A549 (cell line): ENCODE measurements around the gene CYLD. TPM values are rescaled to one million over a fixed set of nuclear protein-coding genes. Genes with fewer than 3 reads are reported as not detected.

Experiments
- ATAC-seq, 2 experiments: fragments of 200-7000 bp in 1 of 2; fragments of >200 bp in 1 of 2; cut with Nextera tagmentation in 1 of 2; cut with Tn5 transposase in 1 of 2; 3 replicates each; pipeline versions ENCODE4 v1.8.0 to v1.9.1; 2018 to 2020; ENCODE audit warnings: mild to moderate bottlenecking in 1 of 2, moderate library complexity in 1 of 2
- CTCF ChIA-PET: fragments of 300-600 bp; sonication (Branson Sonifier 250); formaldehyde crosslinking; extraction: SDS; loops from one replicate; lab custom pipeline; 2021; ENCODE audit warnings: antibody characterized with exemption, inconsistent platforms; lab: Yijun Ruan, JAX
- POLR2A ChIA-PET: fragments of 350-600 bp; formaldehyde crosslinking; extraction: SDS; loops from one replicate; lab custom pipeline; 2021; ENCODE audit warnings: antibody characterized with exemption, inconsistent platforms; lab: Yijun Ruan, JAX
- DNase-seq, 2 experiments: peaks; one replicate each; pipeline versions ENCODE4 v3.0.0 to v3.0.0-alpha.2; 2011 to 2016; ENCODE audit warnings: low read depth in 1 of 2, low spot score in 1 of 2
- FAIRE-seq: peaks from 2 replicates; lab custom pipeline; 2011; peaks lifted over from hg19 to GRCh38; lab: Jason Lieb, UNC
- H3K27ac ChIP-seq, 2 experiments: fragments of >200 bp; sonication (Bioruptor Twin); formaldehyde crosslinking; 3 replicates each; pipeline ENCODE4 v1.5.1; 2016 to 2017
- H3K4me1 ChIP-seq: fragments of >200 bp; sonication (Bioruptor Twin); formaldehyde crosslinking; 3 replicates; pipeline ENCODE4 v1.6.1; 2016
- H3K4me2 ChIP-seq: fragments of >200 bp; sonication (Bioruptor Twin); formaldehyde crosslinking; 3 replicates; pipeline ENCODE4 v1.6.1; 2016
- H3K4me3 ChIP-seq: fragments of >200 bp; sonication (Bioruptor Twin); formaldehyde crosslinking; 3 replicates; pipeline ENCODE4 v1.5.1; 2016
- H3K9me3 ChIP-seq: fragments of >200 bp; sonication (Bioruptor Twin); formaldehyde crosslinking; 3 replicates; pipeline ENCODE4 v1.6.1; 2016
- CBX8 ChIP-seq: fragments of 200-600 bp; sonication (generic); IDR thresholded peaks from 2 replicates; pipeline ENCODE4 v1.6.1; 2016
- CEBPB ChIP-seq, 2 experiments: fragments of >200 bp in 1 of 2; sonication (Bioruptor Twin) in 1 of 2; formaldehyde crosslinking in 1 of 2; IDR thresholded peaks; 2 replicates each; pipeline ENCODE4 v1.6.1; 2012 to 2016
- CTCF ChIP-seq: fragments of >200 bp; sonication (Bioruptor Twin); formaldehyde crosslinking; IDR thresholded peaks from 3 replicates; pipeline ENCODE4 v1.5.1; 2016
- EHF ChIP-seq: fragments of 250-450 bp; sonication (Bioruptor Pico); IDR thresholded peaks from 2 replicates; pipeline ENCODE4 v1.5.0; 2020; ENCODE audit warnings: mild to moderate bottlenecking
- EHMT2 ChIP-seq: fragments of 200-600 bp; sonication (generic); IDR thresholded peaks from 2 replicates; pipeline ENCODE4 v1.6.1; 2016; ENCODE audit warnings: antibody characterized with exemption, low read depth, mild to moderate bottlenecking, moderate library complexity
- FOSB ChIP-seq: fragments of 250-450 bp; sonication (Bioruptor Pico); IDR thresholded peaks from 2 replicates; pipeline ENCODE4 v1.5.0; 2020; ENCODE audit warnings: mild to moderate bottlenecking, moderate library complexity
- FOSL2 ChIP-seq, 2 experiments: fragments of 450-650 bp in 1 of 2; fragments of >200 bp in 1 of 2; sonication (Bioruptor Twin) in 1 of 2; formaldehyde crosslinking; IDR thresholded peaks; 2 replicates each; pipeline versions ENCODE4 v1.5.0 to v1.6.1; 2016 to 2020; ENCODE audit warnings: mild to moderate bottlenecking in 1 of 2, moderate library complexity in 1 of 2
- FOXS1 ChIP-seq: fragments of 250-450 bp; sonication (Bioruptor Pico); IDR thresholded peaks from 2 replicates; pipeline ENCODE4 v1.5.0; 2020; ENCODE audit warnings: mild to moderate bottlenecking, moderate library complexity
- GATA3 ChIP-seq: IDR thresholded peaks from 2 replicates; pipeline ENCODE4 v1.6.1; 2012; ENCODE audit warnings: borderline replicate concordance
- HDAC2 ChIP-seq: fragments of 200-600 bp; sonication (generic); IDR thresholded peaks from 2 replicates; pipeline ENCODE4 v1.6.1; 2016
- HES2 ChIP-seq: fragments of >200 bp; sonication (Bioruptor Twin); formaldehyde crosslinking; IDR thresholded peaks from 2 replicates; pipeline ENCODE4 v1.6.1; 2016
- HMGXB4 ChIP-seq: fragments of 250-450 bp; sonication (Bioruptor Pico); IDR thresholded peaks from 2 replicates; pipeline ENCODE4 v1.5.0; 2021; ENCODE audit warnings: mild to moderate bottlenecking, moderate library complexity, borderline replicate concordance
- JUN ChIP-seq, 2 experiments: fragments of >200 bp; sonication (Bioruptor Twin); formaldehyde crosslinking; IDR thresholded peaks; 2 replicates in 1 of 2; 3 replicates in 1 of 2; pipeline ENCODE4 v1.6.1; 2016 to 2017
- KDM5A ChIP-seq: fragments of 200-600 bp; sonication (generic); IDR thresholded peaks from 2 replicates; pipeline ENCODE4 v1.6.1; 2016; ENCODE audit warnings: antibody characterized with exemption, mild to moderate bottlenecking
- NFE2L2 ChIP-seq: fragments of 150-350 bp; conservative IDR thresholded peaks from 2 replicates; pipeline ENCODE4 v1.6.1; 2014; ENCODE audit warnings: low read length
- NR3C1 ChIP-seq: fragments of >200 bp; sonication (Bioruptor Twin); formaldehyde crosslinking; IDR thresholded peaks from 3 replicates; pipeline ENCODE4 v1.6.1; 2017
- PHF8 ChIP-seq: fragments of 200-600 bp; sonication (generic); IDR thresholded peaks from 2 replicates; pipeline ENCODE4 v1.6.1; 2016; ENCODE audit warnings: low read depth, mild to moderate bottlenecking, antibody characterized with exemption, moderate library complexity, borderline replicate concordance
- POLR2A ChIP-seq: IDR thresholded peaks from 2 replicates; pipeline ENCODE4 v1.6.1; 2012; ENCODE audit warnings: mild to moderate bottlenecking, low read length
- POLR2AphosphoS2 ChIP-seq: conservative IDR thresholded peaks from 2 replicates; pipeline ENCODE4 v1.6.1; 2012; ENCODE audit warnings: low read length, improper control_type of control experiment, inconsistent platforms
- RARB ChIP-seq: fragments of 250-450 bp; sonication (Bioruptor Pico); IDR thresholded peaks from 2 replicates; pipeline ENCODE4 v1.8.0; 2021; ENCODE audit warnings: mild to moderate bottlenecking, moderate library complexity
- REST ChIP-seq: fragments of 200-600 bp; sonication (generic); IDR thresholded peaks from 2 replicates; pipeline ENCODE4 v1.6.1; 2016; ENCODE audit warnings: antibody characterized with exemption, mild to moderate bottlenecking, moderate library complexity
- RFX5 ChIP-seq: fragments of 450-650 bp; IDR thresholded peaks from 2 replicates; pipeline ENCODE4 v1.7.1; 2014; ENCODE audit warnings: antibody characterized with exemption, mild to moderate bottlenecking, moderate library complexity
- SREBF2 ChIP-seq: fragments of 450-650 bp; IDR thresholded peaks from 2 replicates; pipeline ENCODE4 v1.6.1; 2014; ENCODE audit warnings: mild to moderate bottlenecking, moderate library complexity
- ZC3H11A ChIP-seq: fragments of 450-650 bp; IDR thresholded peaks from 2 replicates; pipeline ENCODE4 v1.6.1; 2014; ENCODE audit warnings: antibody characterized with exemption, mild to moderate bottlenecking
- ZNF302 ChIP-seq: fragments of 250-450 bp; sonication (Bioruptor Pico); IDR thresholded peaks from 2 replicates; pipeline ENCODE4 v1.9.0; 2021; ENCODE audit warnings: inconsistent platforms, mild to moderate bottlenecking, moderate library complexity
- ZSCAN20 ChIP-seq: fragments of 250-450 bp; sonication (Bioruptor Pico); IDR thresholded peaks from 2 replicates; pipeline ENCODE4 v1.8.0; 2022; ENCODE audit warnings: mild to moderate bottlenecking, moderate library complexity
- WGBS: methylation state at CpG from one replicate; pipeline ENCODE4 v1.1.6; 2017; ENCODE audit errors: missing lambda C conversion rate; 5-methylcytosine and 5-hydroxymethylcytosine counted together
- polyA plus RNA-seq, 4 experiments: library from polyadenylated mRNA; depleted of rRNA in 3 of 4; stranded (reverse); fragments of >200 nt; fragmentation: RNase III in 1 of 4; extraction: RNeasy Plus Mini Kit Qiagen cat#74134 plus additional on column Dnase treatment in 1 of 4; gene quantifications; 2 replicates in 3 of 4; 3 replicates in 1 of 4; pipeline ENCODE4 v1.2.3, GENCODE V29; 2011 to 2017
- TF ChIP-seq, protein P1 (sequence below): IDR thresholded peaks from 2 replicates; pipeline ENCODE4 v1.6.1; 2012; ENCODE audit warnings: low read depth, borderline replicate concordance

The CYLD gene
- polyA plus RNA-seq, 2 of the 4 experiments (the other 2 are of a cell fraction), result 6.5 to 12.7 TPM

GRCh38 chr16:50751528-50751927 is 9.6 kb downstream of the CYLD start:
- no peak overlapping the region for H3K4me2 ChIP-seq
- ChIA-PET CTCF (interaction anchor here (1.1 kb wide), 1 partner anchor 55 kb away, joined by 3 read pairs; no protein-coding TSS in a partner anchor), POLR2A (no interaction called here)
- no peak for TF ChIP-seq FOSL2 (IDR thresholded peaks at IDR 0.05)
- no peak for TF ChIP-seq FOSL2 (CRISPR knock-in tag; IDR thresholded peaks at IDR 0.05)
- TF ChIP-seq EHF (CRISPR knock-in tag), result no peak
- TF ChIP-seq CEBPB (IDR thresholded peaks at IDR 0.05), result no peak
- TF ChIP-seq FOSB (CRISPR knock-in tag), result no peak
- no peak for TF ChIP-seq GATA3
- no peak for TF ChIP-seq ZNF302
- TF ChIP-seq HDAC2, result no peak
- TF ChIP-seq REST, result no peak
- TF ChIP-seq CBX8, result no peak
- no peak for TF ChIP-seq ZSCAN20 (CRISPR knock-in tag)
- no peak for TF ChIP-seq NR3C1
- TF ChIP-seq, protein P1, sequence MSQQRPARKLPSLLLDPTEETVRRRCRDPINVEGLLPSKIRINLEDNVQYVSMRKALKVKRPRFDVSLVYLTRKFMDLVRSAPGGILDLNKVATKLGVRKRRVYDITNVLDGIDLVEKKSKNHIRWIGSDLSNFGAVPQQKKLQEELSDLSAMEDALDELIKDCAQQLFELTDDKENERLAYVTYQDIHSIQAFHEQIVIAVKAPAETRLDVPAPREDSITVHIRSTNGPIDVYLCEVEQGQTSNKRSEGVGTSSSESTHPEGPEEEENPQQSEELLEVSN, result no peak
- TF ChIP-seq RFX5, result no peak
- TF ChIP-seq ZC3H11A, result no peak
- no peak overlapping the region for H3K4me3 ChIP-seq
- FAIRE-seq, result no peak
- WGBS, result 74% methylated on average over 6 of the region's 6 CpGs
- H3K4me1 ChIP-seq, result no peaks in the 10 kb centered on the region
- ATAC-seq, result no peak
- no peak for DNase-seq
- no peak overlapping the region for H3K27ac ChIP-seq
- no peaks in the 10 kb centered on the region for H3K9me3 ChIP-seq

DNA sequence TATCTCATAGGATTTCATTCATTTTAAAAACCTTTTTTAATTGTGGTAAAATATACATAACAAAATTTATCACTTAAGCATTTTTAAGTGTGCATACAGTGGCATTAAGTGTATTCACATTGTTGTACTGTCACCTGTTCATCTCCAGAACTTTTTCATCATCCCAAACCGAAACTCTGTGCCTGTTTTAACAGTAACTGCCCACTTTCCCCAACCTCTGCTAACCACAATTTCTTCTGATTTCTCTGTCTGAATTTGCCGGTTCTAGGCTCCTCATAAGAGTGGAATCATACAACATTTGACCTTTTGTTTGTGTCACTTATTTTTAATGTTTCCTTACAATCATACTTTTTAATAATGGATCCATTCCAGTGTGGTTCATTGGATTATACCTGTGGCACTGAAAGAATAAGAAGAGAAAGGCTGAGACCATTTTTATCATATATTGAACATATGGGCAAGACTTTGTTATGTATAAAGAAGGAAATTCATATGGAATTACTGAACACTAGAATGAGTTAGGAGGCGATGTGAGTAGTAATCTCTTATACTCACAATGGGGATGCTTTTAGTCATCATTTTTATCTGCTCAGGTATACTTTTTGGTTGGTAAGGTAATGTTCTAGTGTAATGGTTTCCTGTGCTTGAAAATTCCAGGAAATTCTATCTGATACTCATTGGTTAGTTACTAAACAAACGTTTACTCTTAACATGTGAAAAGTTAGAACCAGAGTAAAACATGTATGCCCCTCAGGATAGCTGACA is 10.8 kb downstream of the CYLD start:
- DNase-seq (no peak), FAIRE-seq (no peak), ATAC-seq (no peak)
- Histone ChIP-seq H3K9me3 (no peaks in the 10 kb centered on the region), H3K4me1 (no peaks in the 10 kb centered on the region), H3K4me3 (no peak overlapping the region), H3K27ac (no peak overlapping the region), H3K4me2 (no peak overlapping the region)
- TF ChIP-seq PHF8, result no peak
- TF ChIP-seq JUN (IDR thresholded peaks at IDR 0.05), result no peak
- no peak for TF ChIP-seq EHMT2
- TF ChIP-seq NFE2L2, result no peak
- TF ChIP-seq KDM5A, result no peak
- TF ChIP-seq SREBF2, result no peak
- TF ChIP-seq HMGXB4 (CRISPR knock-in tag), result no peak
- TF ChIP-seq ZC3H11A, result no peak
- TF ChIP-seq RARB (CRISPR knock-in tag), result no peak
- no peak for TF ChIP-seq CTCF
- TF ChIP-seq POLR2A, result no peak
- no peak for TF ChIP-seq FOXS1
- no peak for TF ChIP-seq POLR2AphosphoS2
- TF ChIP-seq NR3C1, result no peak
- TF ChIP-seq HES2, result no peak
- 75% methylated on average over 4 of the region's 4 CpGs for WGBS
- ChIA-PET POLR2A (no interaction called here), CTCF (interaction anchor here (0.7 kb wide), 1 partner anchor 17 kb away, joined by 3 read pairs; no protein-coding TSS in a partner anchor)
